ENCODE measurements around the gene RAB6B.

The RAB6B gene

GRCh38 chr3:133820129-133820528 lies 75.6 kb downstream of the RAB6B start:
- DNase-seq (ENCODE audit: low read depth in 1 of 2, low spot score in 1 of 2) = no peak
- no peaks in the 10 kb centered on the region for H3K27me3 ChIP-seq (ENCODE audit: insufficient read depth, poor library complexity, severe bottlenecking)
- H3K4me3 ChIP-seq (replicated peaks; ENCODE audit: insufficient read depth, low read length) = no peak overlapping the region
- H3K27ac ChIP-seq (replicated peaks) = no peak overlapping the region
- TF ChIP-seq CTCF (IDR thresholded peaks at IDR 0.05; ENCODE audit: insufficient read depth, low read length) = no peak
- TF ChIP-seq REST (IDR thresholded peaks at IDR 0.05; ENCODE audit: insufficient replicate concordance, low read depth) = no peak
- TF ChIP-seq SPI1 (IDR thresholded peaks at IDR 0.05; ENCODE audit: borderline replicate concordance, low read depth) = no peak
- no peak for TF ChIP-seq POLR2AphosphoS5 (IDR thresholded peaks at IDR 0.05; ENCODE audit: low read depth)
- TF ChIP-seq GABPA (IDR thresholded peaks at IDR 0.05; ENCODE audit: low read depth) = no peak

- no peak for TF ChIP-seq GABPA (IDR thresholded peaks at IDR 0.05; ENCODE audit: low read depth)
- no peak for TF ChIP-seq POLR2AphosphoS5 (IDR thresholded peaks at IDR 0.05; ENCODE audit: low read depth)
- TF ChIP-seq CTCF (IDR thresholded peaks at IDR 0.05; ENCODE audit: insufficient read depth, low read length) = no peak
- no peak for TF ChIP-seq SPI1 (IDR thresholded peaks at IDR 0.05; ENCODE audit: borderline replicate concordance, low read depth)
- no peak for TF ChIP-seq REST (IDR thresholded peaks at IDR 0.05; ENCODE audit: insufficient replicate concordance, low read depth)
- H3K27ac ChIP-seq (replicated peaks) = no peak overlapping the region
- DNase-seq (ENCODE audit: low read depth in 1 of 2, low spot score in 1 of 2) = no peak
- H3K4me3 ChIP-seq (replicated peaks; ENCODE audit: insufficient read depth, low read length) = no peak overlapping the region
- no peaks in the 10 kb centered on the region for H3K27me3 ChIP-seq (ENCODE audit: insufficient read depth, poor library complexity, severe bottlenecking)
Observed at GRCh38 chr3:133815386-133815785, 80.3 kb downstream of the RAB6B start.

- Histone ChIP-seq H3K27ac (replicated peaks) (no peak overlapping the region), H3K4me3 (replicated peaks; ENCODE audit: insufficient read depth, low read length) (no peak overlapping the region), H3K27me3 (ENCODE audit: insufficient read depth, poor library complexity, severe bottlenecking) (no peaks in the 10 kb centered on the region)
- DNase-seq (ENCODE audit: low read depth in 1 of 2, low spot score in 1 of 2) = no peak
- TF ChIP-seq GABPA (IDR thresholded peaks at IDR 0.05; ENCODE audit: low read depth) = no peak
Observed at GRCh38 chr3:133812872-133813271, 82.8 kb downstream of the RAB6B start.

GRCh38 chr3:133805702-133806475 lies 89.8 kb downstream of the RAB6B start, which contains the start of gene SRPRB:
TSS of gene SRPRB (plus strand) at chr3:133805815. CDS start at chr3:133805849, 34 bp downstream.
- Histone ChIP-seq H3K4me3 (replicated peaks; ENCODE audit: insufficient read depth, low read length) (peak within 1 kb of the TSS; percentile 96), H3K27ac (replicated peaks) (peak within 1 kb of the TSS; percentile 88), H3K27me3 (ENCODE audit: insufficient read depth, poor library complexity, severe bottlenecking) (no peaks in the 10 kb centered on the region)
- DNase-seq (ENCODE audit: low read depth in 1 of 2, low spot score in 1 of 2) = peak; percentile 86 to 96
- TF ChIP-seq SPI1 (IDR thresholded peaks at IDR 0.05; ENCODE audit: borderline replicate concordance, low read depth) (no peak), REST (IDR thresholded peaks at IDR 0.05; ENCODE audit: insufficient replicate concordance, low read depth) (peak; percentile 48), POLR2AphosphoS5 (IDR thresholded peaks at IDR 0.05; ENCODE audit: low read depth) (peak; percentile 91)

All from HL-60 (cell line).